Measurements from ENCODE around the gene PTPRN2. TPM values are rescaled to one million over a fixed set of nuclear protein-coding genes. Genes with fewer than 3 reads are reported as not detected.

The PTPRN2 gene
- total and polyA plus RNA-seq, 2 of the 13 experiments (the other 11 are each of a cell fraction or from before 2014, with no cell fraction given), result 2.5 to 24.2 TPM

DNA sequence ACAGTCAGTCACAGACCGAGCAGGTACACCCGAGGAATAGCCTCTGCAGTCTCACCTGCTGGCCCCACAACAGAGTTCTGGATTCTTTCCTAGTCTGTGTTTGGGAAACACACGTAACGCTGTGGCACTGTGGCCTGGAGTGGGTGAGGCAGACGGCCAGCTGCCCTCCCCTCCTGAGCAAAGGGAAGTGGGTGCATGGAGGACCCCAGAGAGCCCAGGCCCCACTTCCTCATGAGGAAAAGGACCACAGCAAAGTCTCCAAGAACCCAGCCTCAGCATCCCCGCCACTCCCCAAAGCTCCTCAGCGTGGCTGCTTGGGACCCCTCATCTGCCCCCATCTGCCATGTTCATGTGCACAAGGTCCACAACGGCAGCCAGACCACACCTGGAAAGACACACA, 530.2 kb downstream of the PTPRN2 start:
- BruUV-seq (replicated peaks), result no TSS peak
- ATAC-seq (no peak), DNase-seq (ENCODE audit: low spot score) (no peak), FAIRE-seq (no peak)
- Histone ChIP-seq H4K20me1 (ENCODE audit: insufficient read depth, low read length) (0 out of 2 replicates have a peak, but pooled peaks cover 5% of the 10 kb centered on the region), H3K27ac (ENCODE audit: extremely low read length, insufficient read depth, low read length) (no peak overlapping the region), H3K9me3 (ENCODE audit: low read length) (no peaks in the 10 kb centered on the region), H3K36me3 (replicated peaks in 1 of 2; ENCODE audit: control insufficient read depth in 1 of 2, insufficient read depth in 2 of 2, low read length in 2 of 2) (no peaks in the 10 kb centered on the region), H3K4me1 (ENCODE audit: insufficient read depth, low read length) (no peaks in the 10 kb centered on the region), H3K9ac (ENCODE audit: insufficient read depth, low read depth, low read length) (no peak overlapping the region), H3K79me2 (ENCODE audit: insufficient read depth, low read length) (no peaks in the 10 kb centered on the region), H3K4me3 (replicated peaks in 1 of 3; ENCODE audit: insufficient read depth in 1 of 3, low read depth in 2 of 3, low read length in 3 of 3) (no peak overlapping the region), H3K4me2 (ENCODE audit: low read depth, low read length) (no peak overlapping the region), H3K27me3 (ENCODE audit: control insufficient read depth in 1 of 2, insufficient read depth in 2 of 2, low read length in 2 of 2) (no peaks in the 10 kb centered on the region), H2AFZ (ENCODE audit: low read length) (no peak overlapping the region)
- intact Hi-C loops (cut with micrococcal nuclease; ENCODE audit: unreplicated experiment), result loop anchor here (5.0 kb wide), 1 partner anchor 295 kb away; no protein-coding TSS in a partner anchor
- TF ChIP-seq SMARCC2 (IDR thresholded peaks at IDR 0.05) (no peak), ONECUT2 (CRISPR knock-in tag; IDR thresholded peaks at IDR 0.05) (no peak), RAD21 (CRISPR knock-in tag; IDR thresholded peaks at IDR 0.05) (no peak), SCMH1 (CRISPR knock-in tag; IDR thresholded peaks at IDR 0.05; ENCODE audit: borderline replicate concordance) (no peak), ZC3H4 (CRISPR knock-in tag; IDR thresholded peaks at IDR 0.05; ENCODE audit: borderline replicate concordance) (no peak)
- in situ Hi-C loops (cut with HindIII; ENCODE audit: extremely low pct_ligation_motif_present, low pct_unique_long_range_greater_than_20kb), result loop anchor here (25.0 kb wide), 1 partner anchor 305 kb away; no protein-coding TSS in a partner anchor
- 73% methylated on average over 8 of the region's 8 CpGs for WGBS (ENCODE audit: low lambda C conversion rate)
- POLR2A ChIA-PET, result no interaction called here
- CTCF ChIA-PET (ENCODE audit: low intra/inter-chr PET ratio, low total read pairs), result no interaction called here

DNA sequence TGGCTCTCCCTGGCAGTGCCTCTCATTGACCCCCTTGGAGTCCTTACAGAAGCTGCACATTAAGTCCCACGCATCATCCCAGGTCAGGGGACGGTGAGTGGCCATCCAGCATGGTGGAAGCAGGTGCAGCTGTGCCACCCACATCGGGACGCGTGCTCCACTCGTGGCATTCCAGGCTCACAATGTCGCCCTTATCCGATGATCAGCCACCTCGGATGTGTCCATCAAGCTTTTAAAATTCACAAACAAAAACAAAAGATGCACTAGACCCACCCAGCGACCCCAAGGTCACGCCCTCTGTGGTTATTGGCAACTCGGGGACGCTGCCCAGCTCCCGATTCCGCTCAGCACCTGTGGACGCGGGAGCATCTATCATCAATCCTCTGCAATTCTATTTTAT, 530.9 kb downstream of the PTPRN2 start:
- H3K4me2 ChIP-seq (ENCODE audit: low read depth, low read length), result no peak overlapping the region
- no peak overlapping the region for H2AFZ ChIP-seq (ENCODE audit: low read length)
- FAIRE-seq (no peak), ATAC-seq (no peak), DNase-seq (ENCODE audit: low spot score) (no peak)
- H3K27ac ChIP-seq (ENCODE audit: extremely low read length, insufficient read depth, low read length), result no peak overlapping the region
- in situ Hi-C loops (cut with HindIII; ENCODE audit: extremely low pct_ligation_motif_present, low pct_unique_long_range_greater_than_20kb), result loop anchor here (25.0 kb wide), 1 partner anchor 306 kb away; no protein-coding TSS in a partner anchor
- H3K9ac ChIP-seq (ENCODE audit: insufficient read depth, low read depth, low read length), result no peak overlapping the region
- ChIA-PET CTCF (ENCODE audit: low intra/inter-chr PET ratio, low total read pairs) (no interaction called here), POLR2A (no interaction called here)
- no peak overlapping the region for H3K4me3 ChIP-seq (replicated peaks in 1 of 3; ENCODE audit: insufficient read depth in 1 of 3, low read depth in 2 of 3, low read length in 3 of 3)
- H3K4me1 ChIP-seq (ENCODE audit: insufficient read depth, low read length), result no peaks in the 10 kb centered on the region
- 79% methylated on average over 16 of the region's 17 CpGs for WGBS (ENCODE audit: low lambda C conversion rate)
- H4K20me1 ChIP-seq (ENCODE audit: insufficient read depth, low read length), result 0 out of 2 replicates have a peak, but pooled peaks cover 5% of the 10 kb centered on the region
- H3K9me3 ChIP-seq (ENCODE audit: low read length), result no peaks in the 10 kb centered on the region
- H3K36me3 ChIP-seq (replicated peaks in 1 of 2; ENCODE audit: control insufficient read depth in 1 of 2, insufficient read depth in 2 of 2, low read length in 2 of 2), result no peaks in the 10 kb centered on the region
- BruUV-seq (replicated peaks), result no TSS peak
- H3K79me2 ChIP-seq (ENCODE audit: insufficient read depth, low read length), result no peaks in the 10 kb centered on the region
- intact Hi-C loops (cut with micrococcal nuclease; ENCODE audit: unreplicated experiment), result loop anchor here (5.0 kb wide), 1 partner anchor 296 kb away; no protein-coding TSS in a partner anchor
- no peaks in the 10 kb centered on the region for H3K27me3 ChIP-seq (ENCODE audit: control insufficient read depth in 1 of 2, insufficient read depth in 2 of 2, low read length in 2 of 2)
- no peak for TF ChIP-seq ZNF83 (CRISPR knock-in tag; IDR thresholded peaks at IDR 0.05; ENCODE audit: borderline replicate concordance)
- no peak for TF ChIP-seq ZNF777 (CRISPR knock-in tag; IDR thresholded peaks at IDR 0.05)
- TF ChIP-seq CSRNP2 (CRISPR knock-in tag; conservative IDR thresholded peaks at IDR 0.05; ENCODE audit: low read depth), result no peak
- TF ChIP-seq ZNF703 (CRISPR knock-in tag; IDR thresholded peaks at IDR 0.05; ENCODE audit: borderline replicate concordance), result no peak
- no peak for TF ChIP-seq NR2C2 (CRISPR knock-in tag; IDR thresholded peaks at IDR 0.05; ENCODE audit: borderline replicate concordance)
- TF ChIP-seq, protein P1, sequence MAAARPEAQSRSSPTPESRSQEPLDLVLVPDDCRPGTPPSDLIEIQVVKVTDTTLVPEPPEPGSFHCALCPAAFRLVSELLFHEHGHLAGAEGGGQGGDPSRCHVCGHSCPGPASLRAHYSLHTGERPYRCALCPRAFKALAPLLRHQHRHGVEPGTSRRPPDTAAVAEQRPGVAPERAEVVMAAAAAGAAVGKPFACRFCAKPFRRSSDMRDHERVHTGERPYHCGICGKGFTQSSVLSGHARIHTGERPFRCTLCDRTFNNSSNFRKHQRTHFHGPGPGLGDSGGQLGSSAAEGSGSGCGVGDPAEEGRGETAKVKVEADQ (CRISPR knock-in tag; IDR thresholded peaks at IDR 0.05; ENCODE audit: borderline replicate concordance), result no peak
- TF ChIP-seq HOXA5 (CRISPR knock-in tag; IDR thresholded peaks at IDR 0.05), result no peak
- no peak for TF ChIP-seq ZNF251 (CRISPR knock-in tag; IDR thresholded peaks at IDR 0.05)
- TF ChIP-seq ZNF383 (CRISPR knock-in tag; IDR thresholded peaks at IDR 0.05; ENCODE audit: borderline replicate concordance), result no peak
- TF ChIP-seq ZSCAN30 (CRISPR knock-in tag; IDR thresholded peaks at IDR 0.05), result no peak
- TF ChIP-seq, protein P2, sequence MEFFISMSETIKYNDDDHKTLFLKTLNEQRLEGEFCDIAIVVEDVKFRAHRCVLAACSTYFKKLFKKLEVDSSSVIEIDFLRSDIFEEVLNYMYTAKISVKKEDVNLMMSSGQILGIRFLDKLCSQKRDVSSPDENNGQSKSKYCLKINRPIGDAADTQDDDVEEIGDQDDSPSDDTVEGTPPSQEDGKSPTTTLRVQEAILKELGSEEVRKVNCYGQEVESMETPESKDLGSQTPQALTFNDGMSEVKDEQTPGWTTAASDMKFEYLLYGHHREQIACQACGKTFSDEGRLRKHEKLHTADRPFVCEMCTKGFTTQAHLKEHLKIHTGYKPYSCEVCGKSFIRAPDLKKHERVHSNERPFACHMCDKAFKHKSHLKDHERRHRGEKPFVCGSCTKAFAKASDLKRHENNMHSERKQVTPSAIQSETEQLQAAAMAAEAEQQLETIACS (CRISPR knock-in tag; IDR thresholded peaks at IDR 0.05), result no peak
- no peak for TF ChIP-seq SPEN (CRISPR knock-in tag; IDR thresholded peaks at IDR 0.05; ENCODE audit: low read depth)
